NCI-H1694 (cell line): ENCODE results near the gene SYT15.
"Not testable (repeated sequence)": the region's sequence is repeated elsewhere in the genome, so short reads cannot be mapped to it uniquely, and the experiment has no call there.

ENCODE experiments used
- DNase-seq: peaks from one replicate; lab custom pipeline; 2025; lab: John Stamatoyannopoulos, UW

Gene SYT15

DNA sequence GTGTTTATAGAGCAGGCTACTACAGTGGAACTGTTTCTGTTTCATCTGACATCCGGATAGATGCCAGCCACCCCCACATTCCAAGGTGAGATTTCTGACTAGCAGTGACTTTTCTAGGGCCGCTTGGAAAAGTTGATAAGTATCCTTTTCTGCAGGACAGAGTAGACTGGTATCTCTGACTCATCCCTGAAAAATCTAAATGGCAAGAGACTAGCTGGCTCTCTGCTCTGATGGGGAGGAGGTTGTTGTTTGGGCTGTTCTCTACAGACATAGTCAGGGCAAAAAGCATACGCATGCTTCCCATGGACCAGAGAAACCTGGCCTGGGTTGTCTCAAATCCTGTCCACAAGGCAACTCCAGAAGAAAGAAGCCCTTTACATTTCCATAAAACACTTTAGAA, 10.7 kb downstream of the SYT15 start:
- DNase-seq, result not testable (repeated sequence)

DNA sequence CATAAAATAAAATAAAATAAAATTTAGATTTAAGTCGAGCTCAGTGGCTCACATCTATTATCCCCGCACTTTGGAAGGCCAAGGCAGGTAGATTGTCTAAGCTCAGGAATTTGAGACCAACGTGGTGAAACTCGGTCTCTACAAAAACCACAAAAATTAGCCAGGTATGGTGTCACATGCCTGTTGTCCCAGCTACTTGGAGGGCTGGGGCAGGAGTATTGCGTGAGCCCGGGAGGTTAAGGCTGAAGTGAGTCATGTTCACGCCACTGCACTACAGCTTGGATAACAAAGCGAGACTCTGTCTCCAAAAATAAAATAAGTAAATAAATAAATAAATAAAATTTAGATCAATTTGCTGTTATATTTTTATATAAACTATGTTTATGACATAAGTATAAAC, 12.1 kb downstream of the SYT15 start:
- not testable (repeated sequence) for DNase-seq

DNA sequence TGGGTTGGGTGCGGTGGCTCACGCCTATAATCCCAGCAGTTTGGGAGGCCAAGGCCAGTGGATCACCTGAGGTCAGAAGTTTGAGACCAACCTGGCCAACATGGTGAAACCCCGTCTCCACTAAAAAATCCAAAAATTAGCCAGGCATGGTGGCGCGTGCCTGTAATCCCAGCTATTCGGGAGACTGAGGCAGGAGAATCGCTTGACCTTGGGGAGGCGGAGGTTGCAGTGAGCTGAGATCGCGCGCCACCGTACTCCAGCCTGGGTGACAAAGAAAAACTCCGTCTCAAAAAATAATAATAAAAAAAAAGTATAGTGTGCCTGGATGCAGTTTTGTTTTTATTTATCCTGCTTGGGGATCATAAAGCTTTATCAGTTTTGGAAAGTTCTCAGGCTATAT, 14.4 kb downstream of the SYT15 start:
- DNase-seq, result not testable (repeated sequence)

DNA sequence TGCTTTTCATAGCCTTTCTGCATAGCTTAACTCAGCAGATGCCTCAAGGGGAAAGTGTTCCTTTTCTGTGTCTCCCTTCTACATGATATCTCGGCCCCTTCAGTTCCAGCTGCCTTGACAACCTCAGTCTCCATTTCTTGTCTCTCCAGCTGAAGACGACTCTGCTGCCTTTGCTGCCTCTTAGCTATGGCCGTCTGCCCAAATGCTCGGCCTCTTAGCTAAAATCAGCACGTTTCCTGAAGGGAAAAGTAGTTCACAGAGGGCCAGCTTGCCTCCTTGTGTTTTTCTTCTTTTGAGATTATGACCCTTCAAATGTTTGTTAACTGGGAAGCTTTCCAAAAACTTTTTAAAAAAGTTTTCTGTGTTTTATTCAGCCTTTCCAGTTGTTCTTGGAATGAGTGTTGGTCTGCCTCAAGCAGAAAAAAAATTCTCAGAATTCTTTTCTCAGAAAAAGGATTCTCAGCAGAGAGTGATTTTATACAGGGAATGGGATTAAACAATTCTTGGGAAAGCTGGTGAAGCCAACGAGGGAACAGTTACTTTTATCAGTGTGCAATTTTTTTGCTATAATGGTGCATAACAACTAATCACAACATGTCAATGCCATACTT, 15.6 kb downstream of the SYT15 start:
- DNase-seq, result not testable (repeated sequence)

DNA sequence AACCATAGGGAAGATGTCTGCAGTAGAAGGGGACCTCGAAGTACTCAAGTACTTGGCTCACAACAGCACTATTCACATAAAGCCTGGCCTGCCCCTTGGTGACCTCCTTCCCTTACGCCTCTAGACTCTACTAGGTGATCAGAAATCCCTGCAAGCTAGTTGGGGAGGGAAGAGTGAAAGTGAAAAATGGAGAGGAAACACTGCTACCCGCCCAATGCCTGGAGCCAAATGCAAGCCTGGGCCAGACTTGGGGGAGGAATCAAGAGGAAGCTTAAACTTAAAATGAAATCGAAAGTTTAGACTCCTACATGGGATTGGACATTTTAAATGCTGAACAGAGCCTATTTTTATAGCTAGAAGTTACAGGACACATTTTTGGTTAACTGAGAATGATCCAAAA, 17.6 kb downstream of the SYT15 start:
- DNase-seq, result not testable (repeated sequence)

DNA sequence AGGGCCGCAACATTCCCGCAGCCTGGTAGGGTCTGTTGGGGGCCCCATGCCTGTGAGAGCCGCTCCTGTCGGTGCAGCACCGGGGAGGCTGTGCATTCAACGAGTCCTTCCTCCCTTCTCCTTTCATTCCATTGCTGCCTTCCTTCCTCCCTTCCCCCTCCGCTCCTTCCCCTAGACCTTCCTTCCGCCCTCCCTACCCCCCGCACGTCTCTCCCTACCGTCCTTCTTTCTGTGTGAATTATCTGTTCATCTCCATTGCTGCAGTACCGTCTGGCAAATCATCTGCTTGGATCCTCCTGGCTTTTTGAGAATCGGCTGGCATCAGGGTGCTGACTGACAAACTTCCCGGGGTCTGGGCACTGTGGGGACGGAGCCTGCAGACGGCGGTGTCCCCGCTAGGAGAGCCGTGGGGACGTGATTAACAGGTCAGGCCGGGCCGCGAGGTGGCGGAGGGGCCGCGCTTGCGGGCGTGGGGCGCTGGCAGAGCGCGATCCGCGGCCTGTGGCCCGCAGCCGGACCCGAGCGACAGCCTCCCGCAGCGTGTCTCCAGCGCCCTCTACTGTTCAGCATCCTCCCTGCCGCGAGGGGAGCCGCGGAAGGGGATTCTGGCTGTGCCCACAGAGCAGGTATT, 18.8 kb downstream of the SYT15 start:
- not testable (repeated sequence) for DNase-seq

DNA sequence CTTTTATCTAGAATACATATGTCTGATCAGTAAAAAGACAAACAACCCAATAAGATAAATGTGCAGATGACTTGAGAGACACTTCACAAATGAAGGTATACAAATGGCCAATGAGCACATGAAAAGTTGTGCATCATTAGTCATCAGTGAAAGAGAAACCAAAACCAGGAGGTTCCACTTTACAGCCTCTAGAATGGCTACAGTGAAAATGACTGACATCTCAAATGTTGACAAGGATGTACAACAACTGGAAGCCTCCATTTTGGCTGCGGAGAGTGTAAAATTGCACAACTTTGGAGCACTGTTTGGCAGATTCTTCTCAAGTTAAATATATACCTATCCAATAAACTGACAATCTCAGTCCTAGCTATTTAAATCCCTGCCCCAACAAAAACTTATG, 21.6 kb downstream of the SYT15 start:
- not testable (repeated sequence) for DNase-seq

DNA sequence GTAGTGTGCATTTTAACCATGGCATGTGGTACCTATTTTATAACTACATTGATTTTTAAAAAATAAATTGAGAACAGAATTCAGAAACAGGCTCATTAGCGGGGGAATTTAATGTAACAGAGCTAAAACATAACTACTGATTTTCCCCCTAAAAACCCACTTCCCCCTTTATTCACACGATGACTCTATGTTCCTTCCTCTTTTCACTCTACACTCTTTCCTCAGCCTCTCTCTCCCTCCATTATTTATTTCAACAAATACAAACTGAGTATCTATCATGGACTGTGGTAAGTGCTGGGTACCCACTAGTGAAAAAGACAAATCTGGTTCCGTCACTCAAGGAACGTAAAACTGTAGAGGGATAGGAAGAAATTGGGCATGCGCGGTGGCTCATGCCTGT, 36.6 kb downstream of the SYT15 start:
- not testable (repeated sequence) for DNase-seq

DNA sequence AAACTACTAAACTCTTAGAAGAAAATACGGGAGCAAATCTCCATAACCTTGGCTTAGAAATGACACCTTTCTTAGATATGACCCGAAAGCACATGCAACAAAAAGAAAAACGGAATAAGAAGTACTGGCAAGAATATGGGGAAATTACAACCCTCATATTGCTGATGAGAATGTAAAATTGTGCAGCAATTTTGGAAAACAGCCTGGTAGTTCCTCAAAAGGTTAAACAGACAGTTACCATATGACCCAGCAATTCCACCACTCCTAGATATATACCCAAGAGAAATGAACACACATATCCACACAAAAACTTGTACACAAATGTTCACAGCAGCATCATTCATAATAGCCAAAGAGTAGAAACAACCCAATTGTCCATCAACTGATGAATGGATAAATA, 37.3 kb downstream of the SYT15 start:
- DNase-seq, result not testable (repeated sequence)

DNA sequence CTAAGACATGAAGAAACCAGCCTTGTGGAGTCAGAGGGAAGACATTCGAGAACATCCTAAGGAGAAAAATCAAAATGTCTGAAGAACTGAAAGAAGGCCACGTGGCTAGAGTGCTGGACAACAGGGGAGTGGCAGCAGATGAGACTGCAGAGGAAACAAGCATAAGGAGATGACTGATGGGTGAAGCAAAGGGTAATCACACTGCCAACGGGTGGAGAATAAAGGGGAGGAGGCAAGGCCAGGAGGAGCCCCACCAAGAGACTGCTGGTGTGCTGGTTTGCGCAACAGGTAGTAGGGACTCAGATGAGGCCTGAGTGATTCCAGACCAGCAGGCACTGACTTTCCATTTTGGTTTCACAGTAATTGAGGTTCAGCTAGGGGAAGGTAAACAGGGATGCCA, 38.2 kb downstream of the SYT15 start:
- DNase-seq, result not testable (repeated sequence)

DNA sequence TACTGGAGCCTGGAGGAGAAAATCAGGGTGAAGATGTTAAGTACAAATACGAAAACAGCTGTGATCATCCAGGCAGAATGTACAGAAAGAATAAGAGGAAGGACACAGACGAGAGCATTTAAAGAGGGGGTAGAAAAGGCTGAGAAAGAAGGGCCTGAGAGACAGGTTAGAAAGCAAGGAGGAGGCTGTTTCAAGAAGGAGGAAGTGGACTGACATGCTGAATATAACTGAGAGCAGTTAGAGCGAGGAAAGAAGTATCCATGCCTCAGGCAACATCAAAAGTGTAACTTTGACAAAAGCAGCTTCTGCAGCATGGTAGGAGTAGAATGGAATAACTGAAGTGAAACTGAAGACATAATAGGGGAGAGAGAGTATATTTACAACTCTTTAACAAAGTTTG, 39.0 kb downstream of the SYT15 start:
- DNase-seq, result not testable (repeated sequence)

DNA sequence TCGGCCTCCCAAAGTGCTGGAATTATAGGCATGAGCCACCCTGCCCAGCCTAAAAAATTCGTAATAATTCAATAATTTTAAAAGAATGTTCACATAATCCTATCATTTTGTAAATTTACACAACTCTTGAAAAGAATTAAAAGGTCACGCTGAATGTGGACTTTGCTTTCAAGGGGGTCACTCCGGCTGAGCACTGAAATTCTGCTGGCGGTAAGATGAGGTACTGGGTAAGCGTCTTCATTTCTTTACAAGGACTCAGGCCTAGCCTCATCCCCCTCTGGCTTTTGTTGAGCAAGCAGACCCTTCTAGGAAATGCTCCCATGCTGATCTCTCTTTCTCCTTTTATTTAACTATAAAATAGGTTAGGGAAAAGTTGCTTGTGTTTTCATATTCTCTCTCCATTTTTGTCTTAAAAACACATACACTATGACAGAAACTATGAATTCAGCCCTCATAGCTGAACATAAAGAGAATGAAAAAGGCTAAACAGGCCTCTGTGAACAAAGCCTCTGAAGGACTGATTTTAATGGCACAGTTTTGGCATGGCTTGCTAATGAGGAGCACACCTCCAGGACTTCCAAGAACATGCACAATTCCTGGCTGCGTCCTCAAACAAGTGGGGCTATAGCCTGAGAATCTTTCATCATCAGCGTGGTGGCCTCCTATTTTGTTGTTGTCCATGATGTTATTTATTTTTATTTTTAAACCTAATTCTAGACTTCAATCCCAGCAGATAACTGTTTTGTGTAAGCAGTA, 45.1 kb downstream of the SYT15 start:
- DNase-seq, result not testable (repeated sequence)

DNA sequence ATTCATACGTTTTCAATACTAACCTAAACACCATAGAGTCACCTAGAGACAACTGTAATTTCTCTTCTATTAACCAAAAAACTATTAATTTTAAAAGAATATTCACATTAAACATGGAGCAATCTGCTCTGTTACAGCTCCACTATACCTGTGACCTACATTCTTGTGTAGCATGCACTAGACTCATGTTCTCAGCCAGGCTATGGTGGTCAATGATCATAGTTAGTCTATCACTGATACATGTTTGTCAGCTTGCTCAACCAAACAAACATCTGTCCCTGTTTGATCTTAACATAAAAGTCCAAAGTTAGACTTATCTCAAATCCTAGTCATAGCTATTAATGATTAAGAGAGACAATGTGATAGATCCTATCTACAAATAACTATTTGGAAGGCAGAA, 50.9 kb downstream of the SYT15 start:
- DNase-seq, result not testable (repeated sequence)

DNA sequence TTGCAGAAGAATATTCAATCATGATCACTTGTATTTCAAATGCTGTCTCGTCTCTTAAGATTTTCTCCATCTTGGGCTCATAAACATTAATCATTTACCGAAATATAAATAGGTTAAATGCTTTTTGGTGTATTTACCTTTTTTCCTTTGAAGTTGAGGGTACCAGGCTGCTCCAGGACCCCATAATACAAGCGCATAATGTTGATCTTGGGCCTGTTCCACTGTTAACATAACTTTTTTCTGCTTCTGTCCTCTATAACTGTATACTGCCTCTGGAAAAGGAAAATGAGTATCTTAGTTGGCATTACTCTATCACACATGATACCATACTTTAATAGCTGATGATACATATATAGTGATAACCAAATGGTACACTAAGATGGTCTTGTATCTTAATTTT, 51.9 kb downstream of the SYT15 start:
- not testable (repeated sequence) for DNase-seq

DNA sequence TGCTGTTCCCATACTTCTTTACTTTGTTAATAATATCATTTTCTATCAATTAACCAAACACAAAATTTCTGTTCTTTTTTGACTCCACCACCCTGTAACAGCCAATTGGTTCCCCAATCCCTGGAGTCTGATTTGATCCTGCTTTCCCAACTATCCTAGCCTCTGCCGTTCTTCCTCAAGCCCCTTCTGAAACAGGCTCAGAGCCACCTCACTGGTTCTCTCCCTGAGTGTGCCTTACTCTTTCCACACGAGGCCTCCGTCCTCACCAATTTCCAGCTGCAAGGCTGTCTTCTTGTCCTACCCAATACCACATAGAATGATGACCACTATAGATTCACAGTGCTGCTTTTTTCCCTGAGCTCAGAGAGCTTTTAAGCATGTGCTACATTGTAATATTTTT, 52.8 kb downstream of the SYT15 start:
- DNase-seq, result not testable (repeated sequence)

DNA sequence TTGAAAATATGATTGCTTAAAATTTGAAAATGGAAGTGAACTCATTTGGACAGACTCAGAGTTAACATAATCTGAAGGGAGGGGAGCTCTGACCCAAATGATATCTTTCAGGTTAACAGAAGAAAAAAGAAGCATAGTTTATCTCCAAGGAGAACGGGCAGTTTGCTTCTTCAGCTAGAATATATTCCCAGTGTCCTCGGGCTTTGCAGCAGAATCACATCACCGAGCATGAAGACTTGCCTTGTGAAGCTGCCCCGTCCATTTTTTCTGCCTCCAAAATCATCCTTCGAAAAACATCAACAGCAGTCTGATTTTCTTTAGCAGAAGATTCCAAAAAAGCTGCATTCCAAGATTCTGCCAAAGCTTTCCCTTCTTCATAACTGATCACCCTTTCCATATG, 55.8 kb downstream of the SYT15 start:
- not testable (repeated sequence) for DNase-seq

DNA sequence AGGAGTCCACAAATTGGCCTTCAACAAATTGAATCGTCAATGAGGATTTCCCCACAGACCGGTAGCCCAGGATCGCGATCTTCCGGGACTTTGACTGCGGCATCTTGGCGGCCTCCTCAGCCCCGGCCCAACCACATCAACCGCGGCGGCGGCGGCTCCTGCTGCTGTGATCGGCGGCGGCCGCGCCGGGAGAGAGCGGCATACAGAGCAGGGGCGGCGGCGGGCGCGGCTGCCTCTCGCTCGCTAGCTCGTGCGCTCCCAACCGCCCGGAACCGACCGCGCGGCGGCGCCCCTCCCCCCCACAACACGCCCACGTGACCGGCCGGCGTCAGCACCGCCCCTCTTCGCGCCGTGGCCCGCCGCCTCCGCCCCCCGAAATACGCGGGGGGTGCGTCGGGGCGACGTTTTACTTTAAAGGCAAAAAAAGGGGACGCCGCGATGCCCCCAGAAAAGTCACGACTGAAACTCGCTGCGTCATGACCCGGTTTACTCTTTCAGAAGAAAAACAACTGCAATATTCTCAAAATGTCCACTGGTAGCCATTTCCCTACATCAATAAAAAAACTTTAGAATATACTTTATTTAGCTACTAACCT, 56.5 kb downstream of the SYT15 start:
- not testable (repeated sequence) for DNase-seq

DNA sequence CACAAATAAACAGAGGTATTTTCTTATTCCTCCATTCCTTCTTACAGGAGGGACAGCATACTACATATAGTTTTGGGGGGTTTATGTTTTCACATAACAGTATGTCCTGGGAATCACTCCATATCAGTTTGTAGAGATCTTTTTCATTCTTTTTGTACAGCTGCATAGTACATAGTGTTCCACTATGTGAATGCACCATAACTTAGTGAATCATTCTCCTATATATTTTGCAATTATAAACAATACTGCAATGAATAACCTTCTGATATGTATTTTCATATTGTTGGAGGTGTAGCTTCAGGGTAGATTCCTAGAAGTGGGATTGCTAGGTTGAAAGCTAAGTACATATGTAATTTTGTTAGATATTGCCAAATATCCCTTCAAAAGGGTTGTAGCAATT, 61.1 kb downstream of the SYT15 start:
- not testable (repeated sequence) for DNase-seq
